ENCODE results near the gene ACTN4.

Gene ACTN4

DNA sequence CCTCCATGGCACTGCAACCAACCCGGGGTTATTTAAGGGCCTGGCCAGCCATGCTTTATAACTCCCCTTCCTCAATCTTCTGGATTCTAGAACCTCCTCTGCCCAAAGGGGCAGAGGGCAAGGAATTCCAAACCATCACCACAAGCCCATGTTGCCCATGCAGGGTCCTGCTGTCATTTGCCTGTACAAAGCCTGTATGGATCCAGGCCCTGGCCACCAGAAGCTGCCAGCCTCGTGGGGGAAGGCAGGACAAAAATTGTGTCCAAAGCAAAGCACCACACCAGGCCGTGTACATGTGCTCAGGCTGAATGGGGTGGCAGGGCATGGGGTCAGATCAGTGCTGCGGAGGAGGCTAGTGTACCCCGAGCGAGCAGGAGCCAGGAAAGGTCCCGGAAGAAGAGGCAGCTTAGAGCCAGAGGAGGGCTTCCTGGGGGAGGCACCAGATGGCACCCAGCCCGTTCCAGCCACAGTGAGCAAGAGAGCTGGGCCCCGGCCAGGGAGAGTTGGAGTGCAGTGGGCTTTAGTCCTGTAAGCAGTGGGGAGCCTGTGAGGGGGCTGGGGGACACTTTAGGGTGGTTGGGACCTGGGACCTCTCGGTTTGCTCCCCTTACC, 61.1 kb downstream of the ACTN4 start:
- DNase-seq (ENCODE audit: low read depth in 4 of 4, low spot score in 1 of 4) = no peak

- DNase-seq (ENCODE audit: low read depth in 4 of 4, low spot score in 1 of 4) = no peak
Observed at GRCh38 chr19:38709119-38709518, 61.7 kb downstream of the ACTN4 start.

DNA sequence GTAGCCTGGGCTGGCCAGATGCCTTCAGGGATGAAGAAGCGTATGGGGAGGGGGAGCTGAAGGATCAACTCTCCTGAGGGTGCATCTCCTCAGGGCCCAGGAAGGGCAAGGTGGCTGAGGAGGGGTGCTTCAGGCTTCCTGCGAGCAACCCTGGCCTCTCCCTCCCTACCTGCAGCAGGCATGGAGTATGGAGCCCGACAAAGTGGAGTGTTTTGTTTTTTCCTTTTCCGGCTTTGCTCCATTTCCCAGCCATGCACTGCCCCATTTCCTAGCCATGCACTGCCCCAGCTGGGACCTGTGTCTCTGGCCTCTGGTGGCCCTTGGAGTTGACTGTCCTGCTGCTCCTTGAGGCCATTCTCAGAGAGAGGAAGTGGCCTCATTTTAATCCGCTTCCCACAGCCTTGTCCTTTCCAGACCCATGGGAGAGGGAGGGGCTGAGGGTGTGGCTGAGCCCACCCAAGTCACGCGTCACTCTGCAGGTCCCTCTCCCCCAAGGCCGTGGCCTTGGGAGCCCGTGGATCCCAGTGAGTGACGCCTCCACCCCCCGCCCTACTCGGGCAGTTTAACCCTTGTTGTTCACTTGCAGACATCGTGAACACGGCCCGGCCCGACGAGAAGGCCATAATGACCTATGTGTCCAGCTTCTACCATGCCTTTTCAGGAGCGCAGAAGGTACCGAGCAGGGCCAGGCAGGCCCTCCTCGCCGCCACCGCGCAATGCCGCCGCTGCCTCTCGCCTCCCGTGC, 62.4 kb downstream of the ACTN4 start:
- DNase-seq (ENCODE audit: low read depth in 4 of 4, low spot score in 1 of 4) = no peak

- no peak for DNase-seq (ENCODE audit: low read depth in 4 of 4, low spot score in 1 of 4)
Observed at GRCh38 chr19:38710416-38710702, 62.9 kb downstream of the ACTN4 start.

DNA sequence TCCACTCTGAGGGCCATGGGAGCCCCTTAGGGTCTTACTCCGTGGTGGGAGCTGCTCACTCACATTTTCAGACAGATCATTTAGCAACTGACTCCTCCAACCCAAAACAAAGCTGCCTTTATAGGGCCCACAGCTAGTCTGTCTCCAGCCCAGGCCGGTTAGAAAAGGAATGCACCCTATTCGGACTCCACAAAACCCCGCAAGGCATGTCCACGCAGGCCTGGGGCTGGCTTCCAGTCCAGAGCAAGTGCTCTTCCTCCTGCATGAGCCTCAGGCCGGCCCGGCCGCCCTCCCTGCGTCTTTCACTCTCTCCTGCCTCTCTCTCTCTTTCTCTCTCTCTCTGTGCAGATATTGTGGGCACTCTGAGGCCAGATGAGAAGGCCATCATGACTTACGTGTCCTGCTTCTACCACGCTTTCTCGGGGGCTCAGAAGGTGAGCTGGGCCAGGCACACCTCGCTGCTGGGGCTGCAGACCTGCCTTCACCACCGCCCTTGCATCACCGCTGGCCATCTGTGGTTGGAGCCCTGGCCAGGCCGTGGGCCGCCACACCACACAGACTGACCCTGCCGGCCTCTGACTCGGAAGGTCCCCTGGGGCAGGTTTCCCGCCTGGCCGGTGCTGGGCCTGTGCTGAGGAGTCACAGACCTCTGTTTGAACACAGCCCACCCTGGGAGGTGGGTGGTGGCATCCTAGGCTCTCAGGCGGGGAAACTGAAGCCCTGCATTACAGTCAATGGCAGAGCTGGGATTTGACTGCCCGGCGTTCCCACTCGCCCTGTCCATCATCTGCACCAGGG, 63.7 kb downstream of the ACTN4 start:
- DNase-seq (ENCODE audit: low read depth in 4 of 4, low spot score in 1 of 4) = no peak

DNA sequence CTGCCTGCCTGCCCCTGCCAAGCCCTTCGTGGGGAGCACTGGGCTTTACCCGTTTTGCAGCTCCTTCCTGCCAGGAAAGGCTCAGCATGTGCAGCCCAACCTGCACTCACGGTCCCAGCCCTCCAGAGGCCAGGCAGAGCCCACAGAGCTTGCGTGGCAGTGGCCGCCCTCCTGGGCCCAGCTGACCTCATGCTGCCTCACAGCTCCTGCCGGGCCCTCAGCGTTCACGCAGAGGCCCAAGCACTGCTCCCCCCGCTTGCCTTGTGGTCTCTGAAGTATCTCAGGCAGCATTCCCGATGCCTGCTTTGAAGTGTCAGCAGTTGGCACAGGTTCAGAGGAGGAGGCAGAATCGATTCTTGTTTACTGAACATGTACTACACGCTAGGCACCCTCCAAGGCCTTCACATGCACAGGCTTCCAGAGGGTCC, 64.3 kb downstream of the ACTN4 start:
- DNase-seq (ENCODE audit: low read depth in 4 of 4, low spot score in 1 of 4) = no peak

DNA sequence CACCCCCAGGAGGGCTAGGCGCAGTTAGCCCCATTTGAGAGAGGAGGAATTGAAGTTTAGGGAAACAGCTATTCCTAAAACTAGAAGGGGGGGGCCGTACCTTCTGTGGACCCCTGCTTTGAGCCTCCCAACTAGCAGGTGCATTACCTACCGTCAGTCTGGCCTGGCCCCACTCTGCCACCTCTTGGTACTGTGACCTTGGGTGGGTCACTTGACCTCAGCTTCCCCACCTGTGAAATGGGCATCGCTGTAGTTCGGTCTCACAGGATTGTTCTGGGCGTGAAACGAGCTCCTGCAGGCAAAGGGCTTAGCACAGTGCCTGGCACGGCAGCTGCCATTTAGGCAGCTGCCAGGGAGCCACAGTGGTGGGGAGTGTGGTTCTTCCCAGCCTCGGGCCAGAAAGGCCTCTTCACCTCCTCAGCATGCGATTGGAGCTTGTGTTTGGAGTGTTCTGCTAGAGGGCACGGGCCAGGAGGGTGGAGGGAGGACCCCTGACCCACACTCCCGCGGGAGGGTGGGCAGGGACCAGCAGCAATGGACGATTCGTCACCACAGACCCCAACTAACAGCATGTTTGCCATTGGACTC, 64.8 kb downstream of the ACTN4 start:
- DNase-seq (ENCODE audit: low read depth in 4 of 4, low spot score in 1 of 4) = no peak

DNA sequence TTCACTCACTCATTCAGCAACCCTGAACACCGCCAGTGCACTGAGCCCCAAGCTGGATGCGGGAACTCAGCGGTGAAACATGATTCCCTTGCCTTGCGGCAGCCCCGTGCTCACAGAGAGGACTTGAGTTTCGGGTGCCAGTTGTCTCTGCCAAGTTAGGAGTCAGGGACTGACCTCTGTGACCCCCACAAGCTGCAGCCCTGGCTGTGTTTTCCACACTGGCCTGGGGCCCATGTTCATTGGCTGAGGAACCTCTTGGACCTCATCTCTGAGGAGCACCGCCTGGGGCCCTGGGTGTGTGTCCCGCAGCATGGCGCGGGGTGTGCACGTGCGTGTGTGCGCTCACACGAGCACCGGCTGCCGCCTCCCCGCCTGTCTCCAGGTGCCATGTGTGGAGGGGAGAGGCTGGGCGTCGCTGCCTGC, 65.8 kb downstream of the ACTN4 start:
- no peak for DNase-seq (ENCODE audit: low read depth in 4 of 4, low spot score in 1 of 4)

GRCh38 chr19:38713865-38714264, 66.4 kb downstream of the ACTN4 start:
- no peak for DNase-seq (ENCODE audit: low read depth in 4 of 4, low spot score in 1 of 4)

DNA sequence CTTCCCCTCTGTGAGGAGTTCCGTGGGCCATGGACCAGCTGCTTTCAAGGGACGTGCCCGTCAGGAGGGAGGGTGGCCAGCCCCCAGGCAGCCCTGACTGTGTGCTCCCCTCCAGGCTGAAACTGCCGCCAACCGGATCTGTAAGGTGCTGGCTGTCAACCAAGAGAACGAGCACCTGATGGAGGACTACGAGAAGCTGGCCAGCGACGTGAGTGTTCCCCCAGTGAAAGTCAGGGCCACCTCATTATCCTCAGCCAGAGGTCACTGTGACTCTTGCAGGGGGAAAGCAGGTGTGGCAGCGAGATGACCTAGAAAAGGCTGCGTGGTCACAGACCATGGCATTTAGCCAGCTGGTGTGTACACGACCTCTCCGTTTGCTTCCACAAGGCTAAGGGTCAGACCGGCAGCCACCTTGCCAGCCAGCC, 66.9 kb downstream of the ACTN4 start:
- no peak for DNase-seq (ENCODE audit: low read depth in 4 of 4, low spot score in 1 of 4)

- DNase-seq (ENCODE audit: low read depth in 4 of 4, low spot score in 1 of 4) = no peak
Observed at GRCh38 chr19:38715555-38715954, 68.1 kb downstream of the ACTN4 start.

GRCh38 chr19:38717051-38717450, 69.6 kb downstream of the ACTN4 start:
- DNase-seq (ENCODE audit: low read depth in 4 of 4, low spot score in 1 of 4) = no peak

- no peak for DNase-seq (ENCODE audit: low read depth in 4 of 4, low spot score in 1 of 4)
Observed at GRCh38 chr19:38717855-38718254, 70.4 kb downstream of the ACTN4 start.

GRCh38 chr19:38718747-38719543, 71.5 kb downstream of the ACTN4 start:
- no peak for DNase-seq (ENCODE audit: low read depth in 4 of 4, low spot score in 1 of 4)

GRCh38 chr19:38719761-38720558, 72.5 kb downstream of the ACTN4 start:
- DNase-seq (ENCODE audit: low read depth in 4 of 4, low spot score in 1 of 4) = no peak

- no peak for DNase-seq (ENCODE audit: low read depth in 4 of 4, low spot score in 1 of 4)
Observed at GRCh38 chr19:38720559-38721236, 73.2 kb downstream of the ACTN4 start.

DNA sequence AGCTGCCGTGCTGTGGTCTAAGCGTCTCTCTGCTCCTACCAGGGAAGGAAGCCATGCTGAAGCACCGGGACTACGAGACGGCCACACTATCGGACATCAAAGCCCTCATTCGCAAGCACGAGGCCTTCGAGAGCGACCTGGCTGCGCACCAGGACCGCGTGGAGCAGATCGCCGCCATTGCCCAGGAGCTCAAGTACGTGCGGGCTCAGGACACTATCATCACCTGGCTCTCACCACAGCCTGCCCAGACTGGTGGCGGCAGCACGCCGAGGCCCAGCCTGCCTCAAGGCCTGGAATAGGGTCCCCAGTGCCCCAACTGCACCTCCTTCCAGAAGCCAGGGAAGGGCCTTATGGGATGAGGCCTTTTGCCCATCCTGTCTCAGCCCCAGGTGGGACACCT, 74.0 kb downstream of the ACTN4 start:
- DNase-seq (ENCODE audit: low read depth in 4 of 4, low spot score in 1 of 4) = no peak

- DNase-seq (ENCODE audit: low read depth in 4 of 4, low spot score in 1 of 4) = no peak
Observed at GRCh38 chr19:38721979-38722773, 74.7 kb downstream of the ACTN4 start.

Measured in stimulated activated CD4-positive, alpha-beta T cell treated with anti-CD3 and anti-CD28 coated beads, Interleukin-1b, Interleukin-23, amount 100 ng/mL, for 24 hours (primary cell).